ENCODE measurements around the gene TM4SF4.

The TM4SF4 gene

GRCh38 chr3:149515249-149515648 is 40.8 kb downstream of the TM4SF4 start:
- no peak for DNase-seq

GRCh38 chr3:149516920-149517319 is 42.4 kb downstream of the TM4SF4 start:
- no peak for DNase-seq

- DNase-seq: no peak
These were observed 45.4 kb downstream of the TM4SF4 start for GRCh38 chr3:149519912-149520311.

GRCh38 chr3:149523512-149524299 is 49.2 kb downstream of the TM4SF4 start:
- no peak for DNase-seq

GRCh38 chr3:149527531-149528339 is 53.2 kb downstream of the TM4SF4 start:
- DNase-seq: no peak

GRCh38 chr3:149528340-149528650 is 53.8 kb downstream of the TM4SF4 start:
- DNase-seq: no peak

GRCh38 chr3:149529099-149529498 is 54.6 kb downstream of the TM4SF4 start:
- DNase-seq: no peak

- DNase-seq: no peak
These were observed 58.1 kb downstream of the TM4SF4 start for GRCh38 chr3:149532489-149533180.

- DNase-seq: no peak
These were observed 59.6 kb downstream of the TM4SF4 start for GRCh38 chr3:149534082-149534481.

- DNase-seq: peak; percentile 25
These were observed 60.3 kb downstream of the TM4SF4 start for GRCh38 chr3:149534671-149535332.

- DNase-seq: no peak
These were observed 60.8 kb downstream of the TM4SF4 start for GRCh38 chr3:149535333-149535685.

- DNase-seq: no peak
These were observed 61.9 kb downstream of the TM4SF4 start for GRCh38 chr3:149536429-149536828.

GRCh38 chr3:149538371-149538770 is 63.9 kb downstream of the TM4SF4 start:
- no peak for DNase-seq

- no peak for DNase-seq
These were observed 66.6 kb downstream of the TM4SF4 start for GRCh38 chr3:149541091-149541491.

- no peak for DNase-seq
These were observed 68.1 kb downstream of the TM4SF4 start for GRCh38 chr3:149542375-149543312.

- no peak for DNase-seq
These were observed 70.6 kb downstream of the TM4SF4 start for GRCh38 chr3:149545049-149545448.

GRCh38 chr3:149547413-149547812 is 72.9 kb downstream of the TM4SF4 start:
- DNase-seq: no peak

- DNase-seq: no peak
These were observed 73.6 kb downstream of the TM4SF4 start for GRCh38 chr3:149547954-149548668.

GRCh38 chr3:149548669-149549065 is 74.2 kb downstream of the TM4SF4 start:
- no peak for DNase-seq

- no peak for DNase-seq
These were observed 77.0 kb downstream of the TM4SF4 start for GRCh38 chr3:149551500-149551899.

GRCh38 chr3:149552700-149553099 is 78.2 kb downstream of the TM4SF4 start:
- no peak for DNase-seq
